GM10266 (cell line): Measurements from ENCODE around the gene GPS1.
A peak's percentile ranks its signal among the peaks of the same experiment; 100 is the strongest.
"Not testable (repeated sequence)": the region's sequence is repeated elsewhere in the genome, so short reads cannot be mapped to it uniquely, and the experiment has no call there.

Source experiments
- DNase-seq: peaks from one replicate; pipeline ENCODE4 v3.0.0; 2012; ENCODE audit errors: extremely low spot score
- TF ChIP-seq, protein P1 (sequence below): IDR thresholded peaks from 2 replicates; pipeline ENCODE4 v1.5.1; 2012; ENCODE audit warnings: mild to moderate bottlenecking, low read depth; ENCODE audit not compliant: control insufficient read depth, insufficient read depth; ENCODE audit errors: missing control alignments

Gene GPS1

DNA sequence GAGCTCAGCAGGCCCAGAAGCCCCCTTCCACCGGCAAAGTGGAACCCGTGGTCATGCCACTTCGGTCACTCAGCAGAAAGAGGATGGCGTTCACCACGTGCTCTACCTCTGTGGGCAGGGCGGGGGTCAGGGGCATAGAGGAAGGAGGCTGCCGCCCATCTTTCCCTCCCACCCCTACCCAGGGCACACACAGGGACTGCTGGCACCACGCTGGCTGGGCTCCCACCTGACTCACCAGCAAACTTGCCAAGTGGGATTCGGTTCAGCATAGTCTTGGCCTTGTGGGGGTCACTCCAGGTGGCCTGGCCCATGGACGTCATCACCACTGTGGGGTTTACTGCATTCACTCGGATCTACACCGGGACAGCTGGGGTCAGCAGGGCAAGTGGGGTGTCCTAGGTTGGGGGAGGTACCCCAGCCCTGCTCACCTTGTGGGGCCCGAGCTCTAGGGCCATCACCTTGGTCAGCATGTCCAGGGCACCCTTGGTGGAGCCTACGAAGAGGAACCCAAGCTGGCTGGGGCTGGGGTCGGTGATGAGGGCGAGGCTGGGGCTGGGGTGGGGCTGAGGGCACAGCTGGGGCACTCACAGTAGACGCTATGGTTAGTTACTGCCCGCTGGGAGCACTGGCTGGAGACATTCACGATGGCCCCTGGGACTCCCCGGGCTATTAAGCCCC lies 15.6 kb upstream of the GPS1 start:
- no peak for DNase-seq
- TF ChIP-seq, protein P1, sequence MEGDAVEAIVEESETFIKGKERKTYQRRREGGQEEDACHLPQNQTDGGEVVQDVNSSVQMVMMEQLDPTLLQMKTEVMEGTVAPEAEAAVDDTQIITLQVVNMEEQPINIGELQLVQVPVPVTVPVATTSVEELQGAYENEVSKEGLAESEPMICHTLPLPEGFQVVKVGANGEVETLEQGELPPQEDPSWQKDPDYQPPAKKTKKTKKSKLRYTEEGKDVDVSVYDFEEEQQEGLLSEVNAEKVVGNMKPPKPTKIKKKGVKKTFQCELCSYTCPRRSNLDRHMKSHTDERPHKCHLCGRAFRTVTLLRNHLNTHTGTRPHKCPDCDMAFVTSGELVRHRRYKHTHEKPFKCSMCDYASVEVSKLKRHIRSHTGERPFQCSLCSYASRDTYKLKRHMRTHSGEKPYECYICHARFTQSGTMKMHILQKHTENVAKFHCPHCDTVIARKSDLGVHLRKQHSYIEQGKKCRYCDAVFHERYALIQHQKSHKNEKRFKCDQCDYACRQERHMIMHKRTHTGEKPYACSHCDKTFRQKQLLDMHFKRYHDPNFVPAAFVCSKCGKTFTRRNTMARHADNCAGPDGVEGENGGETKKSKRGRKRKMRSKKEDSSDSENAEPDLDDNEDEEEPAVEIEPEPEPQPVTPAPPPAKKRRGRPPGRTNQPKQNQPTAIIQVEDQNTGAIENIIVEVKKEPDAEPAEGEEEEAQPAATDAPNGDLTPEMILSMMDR: no peak

DNA sequence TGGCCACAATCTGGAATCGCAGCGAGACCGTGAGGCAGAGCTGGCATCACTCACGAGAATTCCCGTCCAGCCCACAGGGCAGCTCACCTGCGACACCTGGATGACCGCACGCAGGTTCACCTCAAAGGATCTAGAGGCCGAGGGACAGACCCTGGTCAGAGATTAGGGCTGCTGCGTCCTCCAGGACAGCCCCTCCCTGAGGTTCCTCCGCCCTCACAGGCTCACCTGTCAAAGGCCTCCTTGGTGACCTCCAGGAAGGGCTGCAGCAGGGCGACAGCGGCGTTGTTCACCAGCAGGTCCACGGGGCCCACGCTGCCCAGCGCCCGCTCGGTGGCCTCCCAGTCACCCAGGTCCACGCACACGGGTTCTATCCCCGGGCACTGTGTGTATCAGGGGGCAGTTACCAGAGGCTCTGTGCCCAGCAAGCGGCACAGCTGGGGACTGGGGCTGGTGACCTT lies 15.0 kb upstream of the GPS1 start:
- DNase-seq: no peak
- TF ChIP-seq, protein P1: no peak

DNA sequence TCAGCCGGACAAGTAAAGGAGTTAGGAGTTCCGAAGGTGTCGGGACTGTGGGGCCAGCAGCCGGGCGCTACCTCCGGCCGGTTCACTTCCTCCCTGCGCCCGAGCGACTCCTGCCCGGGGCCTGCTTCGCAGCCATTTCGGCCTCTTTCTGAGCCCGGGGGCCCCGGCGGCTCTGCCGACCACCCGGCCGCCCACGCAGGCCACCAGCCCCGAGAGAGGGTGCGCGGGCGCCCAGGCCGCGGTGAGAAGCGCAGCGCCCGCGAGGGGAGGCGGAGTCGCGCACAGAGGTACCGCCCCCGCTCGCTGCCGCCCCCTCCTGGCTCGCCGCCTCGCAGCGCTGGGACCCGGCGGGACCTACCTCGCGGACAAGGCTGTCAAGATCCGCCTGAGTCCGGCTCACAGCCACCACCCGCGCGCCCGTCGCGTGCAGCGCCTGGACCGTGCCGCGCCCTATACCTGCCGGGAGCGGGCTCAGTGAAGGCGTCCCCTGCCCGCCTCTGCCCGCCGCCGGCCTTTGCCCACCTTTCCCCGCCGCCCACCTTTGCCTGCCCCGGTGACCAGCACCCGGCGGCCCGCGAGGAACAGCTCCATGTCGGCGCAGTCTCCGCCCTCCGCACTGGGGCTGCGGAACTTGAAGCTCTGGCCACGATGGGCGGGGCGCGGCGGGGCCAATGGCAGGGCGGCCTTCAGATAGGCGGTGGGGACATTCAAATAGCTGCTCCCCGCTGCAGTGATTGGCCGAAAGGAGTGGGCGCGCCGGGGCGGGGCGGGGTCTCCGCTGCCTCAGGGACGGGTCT lies 14.4 kb upstream of the GPS1 start, which contains the start of gene DCXR:
Gene DCXR, minus strand, starts transcription at position 606 of the 797 bp plus-strand sequence. Its CDS starts 15 bp downstream, at position 591.
- TF ChIP-seq, protein P1: peak; percentile 91
- DNase-seq: peak; percentile 98

DNA sequence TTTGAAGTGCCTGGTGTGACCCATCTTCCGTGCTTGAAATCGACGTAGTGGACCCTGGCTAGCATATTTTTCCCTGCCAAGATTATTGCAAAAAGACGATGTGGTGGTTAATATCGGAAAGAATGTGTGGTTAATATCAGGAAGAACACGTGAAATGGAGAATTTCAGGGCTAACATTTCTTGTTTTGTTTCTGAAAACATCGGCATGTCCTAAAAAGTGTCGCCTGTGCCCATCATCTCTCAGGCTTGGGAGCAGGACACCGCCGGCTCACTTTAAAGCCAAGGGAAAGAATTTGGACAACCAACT lies 13.9 kb upstream of the GPS1 start:
- TF ChIP-seq, protein P1: no peak
- no peak for DNase-seq

DNA sequence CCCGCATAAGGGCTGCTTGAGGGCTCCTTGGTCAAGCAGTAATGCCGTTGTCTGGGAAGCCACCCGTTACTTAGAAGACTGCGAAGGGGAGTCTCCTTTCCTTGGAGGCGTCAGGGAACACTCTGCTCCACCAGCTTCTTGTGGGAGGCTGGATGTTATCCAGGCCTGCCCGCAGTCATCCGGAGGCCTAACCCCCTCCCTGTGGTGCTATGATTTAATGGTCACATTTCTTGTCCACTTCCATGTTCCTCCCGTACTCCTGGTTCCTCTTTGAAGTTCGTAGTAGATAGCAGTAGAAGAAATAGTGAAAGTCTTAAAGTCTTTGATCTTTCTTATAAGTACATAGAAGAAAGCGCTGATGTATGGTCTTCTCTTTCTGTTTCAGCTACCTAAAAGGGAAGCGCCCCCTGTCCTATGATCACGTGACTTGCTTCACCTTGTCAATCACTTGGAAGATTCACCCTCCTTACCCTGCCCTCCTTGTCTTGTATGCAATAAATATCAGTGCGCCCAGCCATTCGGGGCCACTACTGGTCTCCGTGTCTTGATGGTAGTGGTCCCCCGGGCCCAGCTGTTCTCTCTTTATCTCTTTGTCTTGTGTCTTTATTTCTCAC lies 12.8 kb upstream of the GPS1 start:
- not testable (repeated sequence) for DNase-seq

DNA sequence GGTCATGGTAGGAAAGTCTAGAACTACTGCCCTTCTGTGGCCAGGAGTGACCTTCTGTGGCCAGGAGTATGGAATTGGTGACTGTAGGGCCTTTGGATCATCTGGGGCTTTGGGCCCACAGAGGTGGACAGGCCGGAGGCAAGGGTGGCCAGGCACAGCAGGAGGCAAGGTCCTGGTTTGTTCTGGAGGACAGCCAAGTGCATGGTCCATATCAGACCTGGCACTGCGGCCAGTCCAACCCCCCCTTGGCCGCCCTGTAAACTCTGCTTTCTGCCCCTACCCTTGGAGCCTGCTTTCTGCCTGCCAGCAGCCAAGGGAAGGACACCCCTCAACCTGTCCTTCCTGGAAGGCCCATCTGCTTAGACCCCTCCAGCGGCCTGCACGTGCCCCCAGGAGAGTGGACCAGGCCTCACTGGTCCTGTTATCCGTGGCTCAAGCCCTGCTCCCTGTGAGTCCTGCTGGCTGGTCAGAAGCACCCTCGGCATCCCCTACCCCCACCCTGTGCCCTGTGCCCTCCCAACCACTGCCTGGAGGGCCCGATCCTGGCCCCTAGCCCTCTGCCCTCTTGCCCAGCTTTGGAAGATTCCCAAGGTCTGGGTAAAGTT lies 11.9 kb upstream of the GPS1 start:
- DNase-seq: no peak
- TF ChIP-seq, protein P1: no peak

GRCh38 chr17:82041144-82041814 lies 10.4 kb upstream of the GPS1 start:
- no peak for DNase-seq

More at GRCh38 chr17:82041144-82041814, 10.4 kb upstream of the GPS1 start:
- TF ChIP-seq, protein P1: no peak
